ENCODE data around the gene RFC2. TPM values are rescaled to one million over a fixed set of nuclear protein-coding genes. Genes with fewer than 3 reads are reported as not detected.

The RFC2 gene
- total RNA-seq, 1 experiment from 2014 or later = 73.6 TPM

DNA sequence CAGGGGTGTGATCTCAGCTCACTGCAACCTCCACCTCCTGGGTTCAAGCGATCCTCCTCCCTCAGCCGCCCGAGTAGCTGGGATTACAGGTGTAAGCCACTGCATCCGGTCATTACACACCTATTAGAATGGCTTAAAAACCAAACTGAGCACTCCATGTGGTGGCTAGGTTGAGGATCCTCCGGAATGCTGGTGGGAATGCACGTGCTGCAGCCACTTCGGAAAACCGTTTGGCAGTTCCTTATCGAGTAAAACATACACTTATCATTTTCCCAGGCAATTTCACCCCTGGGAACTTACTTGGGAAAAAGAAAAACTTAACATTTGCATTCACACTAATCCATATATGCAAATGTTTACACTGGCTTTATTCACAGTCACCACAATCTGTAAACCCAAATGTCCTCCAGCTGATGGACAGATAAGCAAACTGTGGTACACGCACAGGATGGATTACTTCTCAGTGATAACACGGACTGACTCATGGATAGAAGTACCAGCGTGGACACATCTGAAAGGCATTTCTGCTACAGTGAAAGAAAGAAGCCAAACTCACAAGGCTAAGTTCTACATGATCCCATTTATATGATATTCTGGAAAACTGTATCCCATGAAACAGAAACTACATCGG lies 20.4 kb downstream of the RFC2 start:
- TF ChIP-seq, protein P1, sequence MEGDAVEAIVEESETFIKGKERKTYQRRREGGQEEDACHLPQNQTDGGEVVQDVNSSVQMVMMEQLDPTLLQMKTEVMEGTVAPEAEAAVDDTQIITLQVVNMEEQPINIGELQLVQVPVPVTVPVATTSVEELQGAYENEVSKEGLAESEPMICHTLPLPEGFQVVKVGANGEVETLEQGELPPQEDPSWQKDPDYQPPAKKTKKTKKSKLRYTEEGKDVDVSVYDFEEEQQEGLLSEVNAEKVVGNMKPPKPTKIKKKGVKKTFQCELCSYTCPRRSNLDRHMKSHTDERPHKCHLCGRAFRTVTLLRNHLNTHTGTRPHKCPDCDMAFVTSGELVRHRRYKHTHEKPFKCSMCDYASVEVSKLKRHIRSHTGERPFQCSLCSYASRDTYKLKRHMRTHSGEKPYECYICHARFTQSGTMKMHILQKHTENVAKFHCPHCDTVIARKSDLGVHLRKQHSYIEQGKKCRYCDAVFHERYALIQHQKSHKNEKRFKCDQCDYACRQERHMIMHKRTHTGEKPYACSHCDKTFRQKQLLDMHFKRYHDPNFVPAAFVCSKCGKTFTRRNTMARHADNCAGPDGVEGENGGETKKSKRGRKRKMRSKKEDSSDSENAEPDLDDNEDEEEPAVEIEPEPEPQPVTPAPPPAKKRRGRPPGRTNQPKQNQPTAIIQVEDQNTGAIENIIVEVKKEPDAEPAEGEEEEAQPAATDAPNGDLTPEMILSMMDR (conservative IDR thresholded peaks at IDR 0.05) = no peak
- Histone ChIP-seq H3K4me2 (ENCODE audit: insufficient read depth, insufficient read length, low read length) (no peak overlapping the region), H4K8ac (replicated peaks; ENCODE audit: insufficient read length, low read depth, low read length) (no peak overlapping the region), H3K18ac (ENCODE audit: insufficient read length, low read depth, low read length) (no peak overlapping the region), H3K79me2 (ENCODE audit: insufficient read depth, low read length) (0 out of 2 replicates have a peak, but pooled peaks cover 2% of the 10 kb centered on the region), H2BK12ac (ENCODE audit: insufficient read length, low read depth, low read length) (no peak overlapping the region), H2BK5ac (ENCODE audit: insufficient read length, low read length) (no peak overlapping the region), H3K56ac (ENCODE audit: insufficient read length, low read depth, low read length) (no peak overlapping the region), H3K4ac (ENCODE audit: low read depth, low read length) (no peak overlapping the region), H2AFZ (ENCODE audit: low read length) (no peak overlapping the region), H2BK120ac (ENCODE audit: low read depth, low read length, poor library complexity, severe bottlenecking) (no peak overlapping the region), H3K79me1 (ENCODE audit: insufficient read depth, low read depth, low read length, poor library complexity, severe bottlenecking) (no peaks in the 10 kb centered on the region), H2BK15ac (ENCODE audit: low read depth, low read length) (no peak overlapping the region), H3T11ph (ENCODE audit: low read length) (no peak overlapping the region), H3K27ac (ENCODE audit: insufficient read length, low read depth, low read length) (no peak overlapping the region), H3K9ac (ENCODE audit: extremely low read depth, insufficient read length, low read length) (no peak overlapping the region), H3K9me3 (ENCODE audit: control insufficient read depth, low read depth, low read length) (no peaks in the 10 kb centered on the region), H2AK5ac (ENCODE audit: insufficient read length, low read length) (no peak overlapping the region), H3K23me2 (ENCODE audit: insufficient read length, low read depth, low read length, poor library complexity, severe bottlenecking) (no peaks in the 10 kb centered on the region), H3K27me3 (ENCODE audit: insufficient read depth, low read length) (no peaks in the 10 kb centered on the region), H3K23ac (ENCODE audit: insufficient read length, low read depth, low read length) (no peak overlapping the region), H3K4me1 (ENCODE audit: insufficient read depth, low read length) (no peaks in the 10 kb centered on the region), H4K5ac (ENCODE audit: insufficient read length, low read depth, low read length) (no peak overlapping the region), H3K14ac (ENCODE audit: insufficient read depth, low read length) (no peak overlapping the region), H2BK20ac (ENCODE audit: low read depth, low read length, poor library complexity, severe bottlenecking) (no peak overlapping the region), H4K91ac (ENCODE audit: insufficient read length, low read depth, low read length) (no peak overlapping the region), H4K20me1 (ENCODE audit: control insufficient read depth, insufficient read depth, insufficient read length) (no peaks in the 10 kb centered on the region)
- no peak overlapping the region for H3K4me3 Mint-ChIP-seq
- H3K27me3 Mint-ChIP-seq (ENCODE audit: low read depth) = no peaks in the 10 kb centered on the region; the same call in 1 of the 2 replicates
- DNase-seq = no peak
- WGBS (ENCODE audit: extremely low coverage, insufficient read length, low lambda C conversion rate) = no CpG with 5 or more reads among the region's 13 CpGs
- H3K9me3 Mint-ChIP-seq = no peaks in the 10 kb centered on the region
- H3K27ac Mint-ChIP-seq = no peak overlapping the region
- peaks cover 45 to 95% (median 87%) of the 10 kb centered on the region in 3 experiments for H3K36me3 Mint-ChIP-seq (ENCODE audit: insufficient read depth in 1 of 3, low read depth in 3 of 3)
- H3K4me1 Mint-ChIP-seq = no peaks in the 10 kb centered on the region

Measured in H9 (cell line).